NCI-H510A (cell line): Measurements from ENCODE around the gene LRMDA.
A peak's percentile ranks its signal among the peaks of the same experiment; 100 is the strongest.
"Not testable (repeated sequence)": the region's sequence is repeated elsewhere in the genome, so short reads cannot be mapped to it uniquely, and the experiment has no call there.

ENCODE experiments used
- DNase-seq: peaks from one replicate; lab custom pipeline; 2025; lab: John Stamatoyannopoulos, UW

LRMDA gene

DNA sequence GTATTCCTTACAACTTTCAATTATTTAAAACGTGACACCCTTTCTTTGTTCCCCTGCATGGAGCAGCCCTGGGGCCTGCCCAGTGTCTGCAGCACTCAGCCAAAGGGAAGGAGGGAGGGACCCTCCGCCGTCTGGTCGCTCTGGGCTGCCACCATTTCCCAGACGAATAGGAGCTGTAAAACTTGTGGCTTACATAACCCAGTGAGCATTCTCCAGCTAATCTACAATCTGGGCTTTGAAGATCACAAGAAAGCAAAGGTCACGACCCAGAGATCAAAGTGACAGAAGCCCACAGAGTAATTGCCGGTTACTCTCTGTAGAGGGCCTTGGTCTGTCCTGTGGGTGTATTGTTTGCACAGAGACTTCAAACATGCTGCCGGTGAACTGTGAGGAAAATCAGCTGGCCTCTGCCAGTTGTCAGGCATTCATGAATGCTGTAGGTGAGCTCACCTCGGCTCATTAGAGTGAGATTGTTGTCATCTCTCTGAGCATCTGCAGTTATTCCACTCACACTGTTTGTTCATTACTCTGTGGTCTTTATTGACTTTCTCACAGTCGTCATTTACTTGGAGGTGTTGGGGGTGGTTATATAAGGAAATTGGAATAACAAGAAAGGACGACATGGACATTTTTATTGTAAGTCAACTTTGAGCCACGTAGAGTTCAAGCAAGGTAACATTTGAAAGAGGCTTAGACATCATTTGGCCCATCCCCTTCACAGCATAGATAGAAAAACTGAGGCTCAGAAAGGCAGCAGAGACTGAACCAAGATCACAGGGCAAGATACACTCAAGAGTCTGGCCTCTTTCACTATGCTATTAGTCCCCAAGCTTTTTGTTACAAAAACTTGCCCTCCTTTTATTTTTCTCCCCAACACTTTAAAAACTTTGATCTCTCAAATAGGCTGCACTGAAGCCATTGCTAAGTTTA lies 619.8 kb downstream of the LRMDA start:
- DNase-seq: peak; percentile 77

DNA sequence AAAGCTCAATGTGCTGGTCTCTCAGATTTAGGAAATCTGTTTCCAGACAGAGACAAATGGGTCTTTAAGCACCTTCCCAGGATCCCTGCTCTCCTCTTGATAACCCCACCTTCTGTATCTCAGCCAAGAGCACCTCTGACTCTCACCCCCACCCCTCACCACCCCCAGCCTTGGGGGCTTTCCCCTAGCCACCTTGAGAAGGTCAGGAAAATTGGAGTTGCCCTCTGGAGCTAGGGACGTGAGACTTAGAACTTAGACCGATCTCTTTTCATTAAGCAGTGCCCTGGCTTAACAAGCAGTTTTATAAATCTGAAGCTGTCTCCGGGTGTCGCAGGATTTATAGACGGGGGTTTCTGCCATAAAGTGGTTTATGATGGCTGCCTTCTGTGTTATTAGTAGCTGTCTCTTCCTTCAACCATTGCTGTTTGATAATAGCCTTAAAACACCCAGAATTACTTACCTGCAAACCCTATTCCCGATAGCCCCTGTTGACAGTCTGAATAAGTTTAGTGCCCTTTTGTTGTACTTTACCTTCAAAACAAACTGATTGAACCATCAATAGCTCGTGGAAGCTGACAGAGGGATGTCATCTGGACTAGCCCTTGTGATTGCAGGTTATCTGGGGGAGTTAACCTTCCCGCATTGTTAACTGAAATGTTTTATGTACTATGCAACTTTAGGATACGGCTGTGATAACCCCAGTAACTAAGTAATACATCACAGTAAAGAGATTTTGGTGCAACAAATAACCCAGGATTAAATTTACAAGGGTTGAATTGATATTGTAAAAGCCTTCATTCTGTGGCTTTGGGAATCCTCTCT lies 621.5 kb downstream of the LRMDA start:
- DNase-seq: no peak

DNA sequence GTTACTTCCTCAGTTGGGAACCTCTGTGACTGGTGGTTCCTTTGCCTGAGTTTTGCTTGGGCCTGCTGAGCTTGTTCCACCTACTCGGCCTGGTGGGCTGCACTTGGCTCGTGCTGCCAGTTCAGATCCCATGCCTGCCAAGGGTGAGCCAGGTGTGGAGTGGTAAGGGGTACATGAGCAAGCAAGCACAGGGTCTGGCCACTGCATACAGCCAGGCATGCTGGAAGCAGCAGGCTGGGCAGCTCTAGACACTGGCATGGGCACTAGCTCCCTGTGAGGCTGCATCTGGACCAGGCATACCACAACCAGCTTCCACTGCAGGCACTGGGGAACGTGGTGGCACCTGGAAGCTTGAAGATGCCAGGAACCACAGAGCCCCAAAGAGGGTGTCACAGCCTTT lies 624.0 kb downstream of the LRMDA start:
- DNase-seq: no peak

- no peak for DNase-seq
Measured at GRCh38 chr10:76055963-76056362, 624.5 kb downstream of the LRMDA start.

DNA sequence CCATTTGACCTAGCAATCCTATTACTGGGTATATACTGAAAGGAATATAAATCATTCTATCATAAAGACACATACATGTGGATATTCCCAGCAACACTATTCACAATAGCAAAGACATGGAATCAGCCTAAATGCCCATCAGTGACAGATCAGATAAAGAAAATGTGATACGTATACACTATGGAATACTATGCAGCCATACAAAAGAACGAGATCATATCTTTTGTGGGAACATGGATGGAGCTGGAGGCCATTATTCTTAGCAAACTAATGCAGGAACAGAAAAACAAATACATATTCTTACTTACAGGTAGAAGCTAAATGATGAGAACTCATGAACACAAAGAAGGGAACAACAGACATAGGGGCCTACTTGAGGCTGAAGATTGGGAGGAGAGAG lies 629.6 kb downstream of the LRMDA start:
- not testable (repeated sequence) for DNase-seq

DNA sequence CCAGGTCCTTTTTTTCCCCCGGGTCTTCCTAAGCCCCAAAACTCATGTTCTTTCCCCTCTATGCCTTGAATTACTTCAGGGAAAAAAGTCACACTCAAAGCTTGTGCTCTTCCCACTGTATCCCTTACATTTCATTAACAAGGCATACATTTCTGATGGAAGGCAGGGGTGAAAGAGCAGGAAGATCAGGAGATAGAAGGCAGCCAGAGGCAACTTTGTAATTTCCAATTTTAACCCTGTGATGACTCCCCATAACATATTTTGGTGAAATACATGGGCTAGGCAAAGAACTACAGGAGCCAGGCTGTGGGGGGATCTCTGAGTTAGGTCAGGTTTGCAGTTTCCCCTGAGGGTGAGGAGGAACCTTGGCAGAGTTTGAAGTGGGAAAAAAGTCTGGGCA lies 635.0 kb downstream of the LRMDA start:
- DNase-seq: no peak

GRCh38 chr10:76067447-76067846 lies 636.0 kb downstream of the LRMDA start:
- no peak for DNase-seq

GRCh38 chr10:76068856-76069255 lies 637.4 kb downstream of the LRMDA start:
- no peak for DNase-seq

DNA sequence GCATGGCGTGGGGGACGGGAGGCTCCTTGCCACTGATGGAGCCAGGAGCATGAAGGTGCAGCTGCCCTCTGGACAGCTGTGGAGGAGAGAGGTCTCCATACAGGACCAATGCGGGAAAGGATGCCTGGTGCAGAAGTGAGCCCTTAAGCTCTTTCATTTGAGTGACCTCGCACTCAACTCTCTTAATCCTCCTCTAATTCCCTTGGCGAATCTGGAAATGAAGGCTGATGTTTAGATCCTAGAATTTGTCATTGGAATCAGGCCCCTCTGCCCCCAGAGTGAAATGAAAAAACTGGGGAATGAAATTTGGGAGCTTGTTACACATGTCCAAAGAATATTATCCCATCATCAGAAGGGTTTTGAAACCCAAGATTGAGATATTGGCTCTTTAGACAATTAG lies 639.5 kb downstream of the LRMDA start:
- DNase-seq: no peak

DNA sequence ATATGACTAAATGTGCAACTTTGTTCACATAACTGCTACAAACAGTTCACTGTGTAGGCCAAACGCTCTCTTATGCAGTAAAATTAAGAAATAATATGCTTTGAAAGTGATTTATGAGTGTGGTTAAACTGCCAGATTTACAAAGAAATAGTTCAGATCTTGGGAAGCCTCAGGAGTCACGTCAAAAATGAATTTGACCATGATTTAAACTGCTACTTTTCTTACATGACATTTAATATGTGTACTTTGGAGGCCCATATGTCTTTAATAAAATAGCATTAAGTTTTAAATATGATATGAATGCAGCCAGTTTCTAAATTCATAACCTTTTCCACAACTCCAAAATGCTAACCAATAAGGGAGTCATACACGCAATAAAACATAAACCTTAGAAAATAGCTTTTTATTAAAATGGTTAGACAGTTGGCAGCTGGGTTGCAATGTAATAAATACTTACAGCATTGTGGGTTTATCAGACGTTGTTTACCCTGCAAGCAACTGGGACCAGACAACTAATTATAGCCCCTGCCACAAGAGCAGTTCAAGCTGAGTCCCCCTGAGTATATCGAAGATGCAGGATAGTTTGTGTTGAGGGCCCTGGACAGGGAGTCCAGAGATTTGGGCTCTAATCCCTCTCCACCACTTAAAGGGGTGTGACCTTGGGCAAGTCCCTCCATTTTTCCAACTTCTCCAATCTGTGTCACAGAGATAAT lies 640.4 kb downstream of the LRMDA start:
- DNase-seq: no peak

- DNase-seq: no peak
Measured at GRCh38 chr10:76072384-76072783, 641.0 kb downstream of the LRMDA start.

DNA sequence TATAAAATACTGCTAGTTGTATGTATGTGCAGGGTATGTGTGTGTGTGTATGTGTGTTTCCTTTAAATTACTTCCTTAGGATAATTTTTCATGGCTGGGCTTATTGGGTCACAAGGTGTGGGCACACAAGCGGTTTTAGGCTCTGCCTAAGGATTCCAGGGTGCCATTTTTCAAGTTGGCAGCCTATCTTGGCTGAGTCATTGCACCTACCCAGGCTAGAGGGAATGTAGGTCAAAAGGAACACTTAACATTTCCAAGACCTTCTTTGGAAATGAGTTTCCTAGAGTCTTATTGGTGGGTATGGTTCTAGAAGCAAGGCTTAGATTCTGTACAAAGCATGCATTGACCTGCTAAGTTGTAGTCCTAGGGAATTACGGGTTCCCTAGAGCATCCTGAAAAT lies 642.1 kb downstream of the LRMDA start:
- no peak for DNase-seq

- no peak for DNase-seq
Measured at GRCh38 chr10:76074659-76075058, 643.2 kb downstream of the LRMDA start.

- no peak for DNase-seq
Measured at GRCh38 chr10:76080451-76080850, 649.0 kb downstream of the LRMDA start.

DNA sequence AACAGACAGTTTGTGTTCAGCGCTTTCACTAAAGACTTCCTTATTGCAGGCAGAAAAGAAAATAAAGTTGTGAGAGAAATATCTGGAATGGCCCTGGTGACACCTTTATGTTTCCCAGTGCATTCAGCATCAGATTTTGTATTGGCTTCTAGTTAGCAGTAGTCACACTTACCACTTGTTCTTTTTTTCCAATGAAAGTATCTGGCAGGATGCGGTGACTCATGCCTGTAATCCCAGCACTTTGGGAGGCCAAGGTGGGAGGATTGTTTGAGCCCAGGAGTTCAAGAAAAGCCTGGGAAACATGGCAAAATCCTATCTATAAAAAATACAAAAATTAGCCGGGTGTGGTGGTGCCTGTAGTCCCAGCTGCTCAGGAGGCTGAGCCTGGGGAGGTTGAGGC lies 649.6 kb downstream of the LRMDA start:
- DNase-seq: no peak

- no peak for DNase-seq
Measured at GRCh38 chr10:76082232-76082631, 650.8 kb downstream of the LRMDA start.

DNA sequence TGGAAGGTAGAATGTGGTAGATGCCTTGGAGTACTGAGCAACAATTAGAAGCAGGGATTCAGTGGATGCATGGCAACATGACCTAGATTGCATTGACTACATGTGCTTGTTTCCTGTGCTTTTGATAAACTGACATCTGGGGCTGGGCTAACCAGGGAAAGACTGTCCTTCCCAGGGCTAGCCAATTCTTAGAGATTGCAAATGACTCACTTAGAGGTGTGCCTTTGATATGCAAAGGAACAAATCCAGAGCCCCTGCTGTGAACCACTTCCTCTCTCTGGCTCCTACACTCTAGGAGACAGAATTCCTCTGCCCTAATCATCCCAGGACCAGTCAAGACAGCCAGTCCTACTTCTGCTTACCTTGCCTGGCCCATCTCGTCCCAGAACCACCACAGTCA lies 651.5 kb downstream of the LRMDA start:
- DNase-seq: no peak

- DNase-seq: no peak
Measured at GRCh38 chr10:76085002-76085816, 653.8 kb downstream of the LRMDA start.

- DNase-seq: no peak
Measured at GRCh38 chr10:76085817-76086167, 654.4 kb downstream of the LRMDA start.

DNA sequence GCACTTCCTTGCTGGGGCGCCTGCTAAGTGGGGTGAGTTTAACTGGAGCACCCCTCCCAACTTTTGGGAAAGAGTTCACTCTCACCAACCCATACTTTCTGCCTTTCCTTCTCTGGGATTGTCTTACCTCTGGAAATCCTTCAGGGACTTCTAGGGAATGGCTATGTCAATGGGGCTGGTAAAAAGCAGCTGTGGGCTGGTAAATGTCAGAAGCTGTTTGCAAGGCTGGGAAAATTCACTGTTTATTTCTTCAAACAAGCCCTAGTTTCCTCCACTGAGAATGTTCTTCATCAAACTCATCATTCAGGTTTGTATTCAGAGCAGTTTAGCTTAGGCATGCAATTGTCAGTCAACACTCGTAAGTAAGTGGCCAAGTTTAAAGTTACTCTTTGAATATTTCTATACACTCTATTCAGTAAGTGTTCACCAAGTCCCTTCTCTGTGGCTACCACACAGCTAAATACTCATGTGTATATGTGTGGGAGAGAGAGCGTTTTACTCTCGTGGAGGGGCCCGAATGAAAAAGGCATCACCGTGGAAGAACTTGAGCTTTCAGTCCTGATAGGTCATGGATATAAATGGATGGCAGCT lies 654.8 kb downstream of the LRMDA start:
- no peak for DNase-seq
